Type B pancreatic cell (in vitro differentiated cells): ENCODE results near the gene ZNF487. TPM values are rescaled to one million over a fixed set of nuclear protein-coding genes. Genes with fewer than 3 reads are reported as not detected.

Source experiments
- DNase-seq: peaks from one replicate; pipeline ENCODE4 v3.0.0; 2021; ENCODE audit warnings: mixed read lengths; ENCODE audit not compliant: unreplicated experiment; ENCODE audit errors: extremely low spot score
- H3K27ac Mint-ChIP-seq: 2 replicates; pipeline ENCODE4 v1.8.0; 2021; ENCODE audit warnings: mild to moderate bottlenecking, mixed read lengths
- H3K27me3 Mint-ChIP-seq: 2 replicates; pipeline ENCODE4 v1.8.0; 2021; ENCODE audit warnings: mixed read lengths
- H3K36me3 Mint-ChIP-seq: 2 replicates; pipeline ENCODE4 v1.8.0; 2021; ENCODE audit warnings: mixed read lengths
- H3K4me1 Mint-ChIP-seq: one replicate; pipeline ENCODE4 v1.8.0; 2021; ENCODE audit warnings: mixed read lengths; ENCODE audit not compliant: unreplicated experiment
- H3K4me3 Mint-ChIP-seq: 2 replicates; pipeline ENCODE4 v1.8.0; 2021; ENCODE audit warnings: mild to moderate bottlenecking, mixed read lengths
- H3K9me3 Mint-ChIP-seq: 2 replicates; pipeline ENCODE4 v1.8.0; 2021; ENCODE audit warnings: mixed read lengths
- CTCF ChIP-seq: fragments of 200-600 bp; sonication (generic); conservative IDR thresholded peaks from 2 replicates; pipeline ENCODE4 v1.5.0; 2021; ENCODE audit warnings: antibody characterized with exemption, mild to moderate bottlenecking
- total RNA-seq: library from RNA; stranded (reverse); gene quantifications from 2 replicates; pipeline ENCODE4 v1.2.1, GENCODE V29; 2021; ENCODE audit warnings: low replicate concordance

The ZNF487 gene
- total RNA-seq, 1 donor from 2014 or later: 6.4 TPM

DNA sequence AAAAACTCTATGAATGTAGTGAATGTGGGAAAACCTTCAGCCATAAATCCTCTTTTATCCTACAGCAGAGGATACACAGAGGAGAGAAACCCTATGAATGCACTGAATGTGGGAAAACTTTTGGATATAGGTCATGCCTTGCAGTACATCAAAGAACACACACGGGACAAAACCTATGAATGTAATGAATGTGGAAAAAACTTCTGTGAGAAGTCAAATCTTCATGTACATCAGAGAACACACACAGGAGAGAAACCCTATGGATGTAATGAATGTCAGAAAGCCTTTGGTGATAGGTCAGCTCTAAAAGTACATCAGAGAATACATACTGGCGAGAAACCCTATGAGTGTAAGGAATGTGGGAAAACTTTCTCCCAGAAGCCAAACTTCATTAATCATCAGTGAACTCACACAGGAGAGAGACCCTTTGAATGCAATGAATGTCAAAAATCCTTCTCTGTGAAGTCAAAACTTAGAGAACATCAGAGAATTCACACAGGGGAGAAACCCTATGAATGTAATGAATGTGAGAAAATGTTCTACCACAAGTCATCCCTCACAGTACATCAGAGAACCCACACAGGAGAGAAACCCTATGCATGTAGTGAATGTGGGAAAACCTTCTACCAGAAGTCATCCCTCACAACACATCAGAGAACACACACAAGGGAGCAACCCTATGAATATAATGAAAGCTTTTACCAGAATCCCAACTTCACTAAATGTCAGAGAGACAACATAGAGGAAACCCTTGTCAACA, 45.6 kb downstream of the ZNF487 start:
- peaks cover 11% of the 10 kb centered on the region for H3K9me3 Mint-ChIP-seq
- no peaks in the 10 kb centered on the region for H3K4me1 Mint-ChIP-seq
- peaks cover 11% of the 10 kb centered on the region for H3K36me3 Mint-ChIP-seq
- TF ChIP-seq CTCF: no peak
- DNase-seq: no peak
- H3K27ac Mint-ChIP-seq: no peak overlapping the region
- no peak overlapping the region for H3K4me3 Mint-ChIP-seq
- no peaks in the 10 kb centered on the region for H3K27me3 Mint-ChIP-seq

DNA sequence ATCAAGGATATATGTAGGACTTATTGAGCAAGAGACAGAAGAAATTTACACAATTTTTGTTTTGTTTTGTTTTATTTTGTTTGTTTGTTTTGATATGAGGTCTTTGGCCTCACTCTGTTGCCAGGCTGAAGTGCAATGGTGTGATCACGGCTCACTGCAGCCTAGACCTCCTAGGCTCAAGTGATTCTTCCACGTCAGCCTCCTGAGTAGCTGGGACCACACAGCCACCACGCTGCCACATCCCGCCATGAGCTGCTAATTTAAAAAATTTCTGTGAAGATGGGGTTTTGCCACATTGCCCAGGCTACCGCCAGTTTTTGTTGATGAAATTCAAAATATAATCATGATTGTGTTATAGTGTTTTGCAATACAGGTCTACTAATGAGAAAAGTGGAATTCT, 54.9 kb downstream of the ZNF487 start:
- Mint-ChIP-seq H3K9me3 (no peaks in the 10 kb centered on the region), H3K4me1 (no peaks in the 10 kb centered on the region), H3K4me3 (no peak overlapping the region), H3K27ac (no peak overlapping the region), H3K27me3 (no peaks in the 10 kb centered on the region), H3K36me3 (no peaks in the 10 kb centered on the region)
- TF ChIP-seq CTCF: no peak
- DNase-seq: no peak

- no peaks in the 10 kb centered on the region for H3K9me3 Mint-ChIP-seq
- no peak for TF ChIP-seq CTCF
- H3K4me1 Mint-ChIP-seq: no peaks in the 10 kb centered on the region
- H3K4me3 Mint-ChIP-seq: no peak overlapping the region
- H3K27me3 Mint-ChIP-seq: no peaks in the 10 kb centered on the region
- H3K27ac Mint-ChIP-seq: no peak overlapping the region
- H3K36me3 Mint-ChIP-seq: no peaks in the 10 kb centered on the region
- no peak for DNase-seq
These were observed 66.0 kb downstream of the ZNF487 start for GRCh38 chr10:43502931-43503330.

DNA sequence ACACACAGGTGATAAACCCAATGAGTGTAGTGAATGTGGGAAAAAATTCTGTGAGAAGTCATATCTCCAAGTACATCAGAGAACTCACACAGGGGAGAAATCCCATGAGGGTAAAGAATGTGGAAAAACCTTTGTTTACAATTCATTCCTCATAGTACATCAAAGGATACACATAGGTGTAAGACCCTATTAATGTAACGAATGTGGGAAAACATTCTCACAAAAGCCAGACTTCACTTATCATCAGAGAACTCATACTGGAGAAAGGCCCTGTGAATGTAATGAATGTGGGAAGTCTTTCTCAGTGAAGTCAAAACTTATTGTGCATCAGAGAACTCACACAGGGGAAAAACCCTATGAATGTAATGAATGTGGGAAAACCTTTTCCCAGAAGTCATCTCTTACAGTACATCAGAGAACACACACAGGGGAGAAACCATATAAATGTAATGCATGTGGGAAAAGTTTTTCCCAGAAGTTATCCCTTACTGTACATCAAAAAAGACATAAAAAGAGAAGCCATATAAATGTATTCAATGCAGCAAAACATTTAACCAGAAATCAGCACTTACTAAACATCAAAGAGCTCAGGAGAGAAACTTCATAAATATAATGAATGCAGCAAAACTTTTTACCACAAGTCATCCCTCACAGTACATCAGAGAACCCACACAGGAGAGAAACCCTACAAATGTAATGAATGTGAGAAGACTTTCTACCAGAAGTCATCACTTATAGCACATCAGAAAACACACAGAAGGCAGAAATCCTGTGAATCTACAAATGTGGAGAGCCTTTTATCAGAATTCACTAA, 87.7 kb downstream of the ZNF487 start:
- no peak overlapping the region for H3K4me3 Mint-ChIP-seq
- H3K4me1 Mint-ChIP-seq: no peaks in the 10 kb centered on the region
- TF ChIP-seq CTCF: no peak
- no peak for DNase-seq
- H3K27ac Mint-ChIP-seq: no peak overlapping the region
- no peaks in the 10 kb centered on the region for H3K36me3 Mint-ChIP-seq
- peaks cover 20% of the 10 kb centered on the region for H3K9me3 Mint-ChIP-seq
- no peaks in the 10 kb centered on the region for H3K27me3 Mint-ChIP-seq

Other genes with a start within 250 kb of the ZNF487 start
- gene RASGEF1A, start 170.0 kb upstream of the ZNF487 start, total RNA-seq: 0.90 and 1.3 TPM in 2 replicates
- 0.97 and 3.1 TPM in 2 replicates for gene FXYD4, start 65.5 kb upstream of the ZNF487 start, total RNA-seq
- 220 and 287 TPM in 2 replicates for gene HNRNPF, start 27.9 kb upstream of the ZNF487 start, total RNA-seq
- 2.4 and 9.2 TPM in 2 replicates for gene ZNF239, start 137.5 kb downstream of the ZNF487 start, total RNA-seq
- 3.5 and 6.7 TPM in 2 replicates for gene ZNF485, start 169.3 kb downstream of the ZNF487 start, total RNA-seq
- gene ZNF32, start 211.8 kb downstream of the ZNF487 start, total RNA-seq: 30.5 and 41.8 TPM in 2 replicates